Stomach (tissue), 9 donors: ENCODE data around the gene MYO18A. TPM values are rescaled to one million over a fixed set of nuclear protein-coding genes. Genes with fewer than 3 reads are reported as not detected.

ENCODE experiments used
- DNase-seq, 2 donors: peaks; one replicate each; pipeline versions ENCODE4 v3.0.0 to v3.0.0-alpha.2; 2013 to 2019
- H3K27ac ChIP-seq, 5 donors: fragments of 200-600 bp in 4 of 5; sonication (generic) in 4 of 5; one replicate each; pipeline ENCODE4 v1.5.1; 2013 to 2019; ENCODE audit warnings: mild to moderate bottlenecking in 1 of 5, moderate library complexity in 1 of 5
- H3K27me3 ChIP-seq, 3 donors: fragments of 200-600 bp; sonication (generic); one replicate each; pipeline ENCODE4 v1.5.1; 2017 to 2019; ENCODE audit warnings: mixed run types in 1 of 3
- H3K36me3 ChIP-seq, 4 donors: fragments of 200-600 bp; sonication (generic); 1 replicate in 3 of 4; 2 replicates in 1 of 4; pipeline ENCODE4 v1.5.1; 2016 to 2019
- H3K4me1 ChIP-seq, 4 donors: fragments of 200-600 bp; sonication (generic); one replicate each; pipeline ENCODE4 v1.5.1; 2016 to 2019
- H3K4me3 ChIP-seq, 4 donors: fragments of 200-600 bp; sonication (generic) in 3 of 4; one replicate each; pipeline ENCODE4 v1.5.1; 2016 to 2019; ENCODE audit warnings: mild to moderate bottlenecking in 1 of 4
- H3K9me3 ChIP-seq, 4 donors: fragments of 200-600 bp; sonication (generic); one replicate each; pipeline ENCODE4 v1.5.1; 2016 to 2019
- CTCF ChIP-seq, 7 experiments: fragments of 450-650 bp in 4 of 7; fragments of 200-600 bp in 3 of 7; sonication (generic) in 3 of 7; IDR thresholded peaks; one replicate each; pipeline ENCODE4 v1.5.1; 2016 to 2019; ENCODE audit warnings: antibody characterized with exemption in 7 of 7, control low read depth in 2 of 7, mild to moderate bottlenecking in 1 of 7
- EP300 ChIP-seq: sonication (generic); formaldehyde crosslinking; IDR thresholded peaks from one replicate; pipeline ENCODE4 v1.6.1; 2017; ENCODE audit warnings: antibody characterized with exemption
- POLR2A ChIP-seq, 4 donors: fragments of 450-650 bp; IDR thresholded peaks; one replicate each; pipeline ENCODE4 v1.6.1; 2016; ENCODE audit warnings: antibody characterized with exemption in 4 of 4, control low read depth in 2 of 4, mild to moderate bottlenecking in 1 of 4, moderate library complexity in 1 of 4
- POLR2AphosphoS5 ChIP-seq, 3 donors: sonication (generic); formaldehyde crosslinking; IDR thresholded peaks; one replicate each; pipeline ENCODE4 v1.6.1; 2016; ENCODE audit warnings: antibody characterized with exemption in 3 of 3
- WGBS, 5 donors: extraction: QIAGEN DNeasy Blood & Tissue Kit in 3 of 5; methylation state at CpG; one replicate each; pipeline versions ENCODE4 v1.1.5 to v1.1.7; 2013 to 2018; 5-methylcytosine and 5-hydroxymethylcytosine counted together
- intact Hi-C: fragments of 100-400 bp; cut with DNase I; formaldehyde crosslinking; loops from one replicate; pipeline ENCODE4 v1.15.1; 2023; ENCODE audit warnings: low total_unique reads
- polyA plus RNA-seq, 3 donors: library from polyadenylated mRNA; stranded (reverse); fragments of 200-250 nt; gene quantifications; one replicate each; pipeline ENCODE4 v1.2.3, GENCODE V29; 2013
- total RNA-seq, 5 donors: library from RNA; depleted of rRNA; stranded (reverse); fragments of >200 nt; gene quantifications; one replicate each; pipeline versions ENCODE4 v1.1.0 to v1.2.3, GENCODE V29; 2014 to 2016
- donor health status: healthy with polysubstance abuse.
- donor health status: Bipolar disorder and iron deficiency.
- donor health status: healthy.

MYO18A gene
- total and polyA plus RNA-seq, 8 donors: 16.5 to 305 (median 55.5) TPM

- Histone ChIP-seq H3K9me3 (no peaks in the 10 kb centered on the region), H3K36me3 (peaks cover 11 to 33% (median 31%) of the 10 kb centered on the region in 4 donors), H3K27ac (no peak overlapping the region), H3K4me1 (peaks cover 17 to 44% (median 32%) of the 10 kb centered on the region in 4 donors), H3K4me3 (no peak overlapping the region), H3K27me3 (no peaks in the 10 kb centered on the region)
- WGBS, 5 donors: 56 to 81% (median 65%) methylated on average over 4 of the region's 4 CpGs
- intact Hi-C loops: no loop called here
- DNase-seq: no peak
- no peak for TF ChIP-seq POLR2A (IDR thresholded peaks at IDR 0.05)
- TF ChIP-seq EP300: no peak
- peak in 1 of 3 donors; percentile 5 for TF ChIP-seq POLR2AphosphoS5 (IDR thresholded peaks at IDR 0.05)
- TF ChIP-seq CTCF (IDR thresholded peaks at IDR 0.05): no peak
Measured at GRCh38 chr17:29167393-29168078, 12.7 kb downstream of the MYO18A start.

GRCh38 chr17:29166507-29166887 is 13.7 kb downstream of the MYO18A start:
- Histone ChIP-seq H3K27me3 (no peaks in the 10 kb centered on the region), H3K4me3 (no peak overlapping the region), H3K9me3 (no peaks in the 10 kb centered on the region), H3K27ac (no peak overlapping the region), H3K4me1 (peaks cover 17 to 47% (median 34%) of the 10 kb centered on the region in 4 donors), H3K36me3 (peaks cover 11 to 33% (median 31%) of the 10 kb centered on the region in 4 donors)
- intact Hi-C loops: no loop called here
- TF ChIP-seq CTCF (IDR thresholded peaks at IDR 0.05): no peak
- TF ChIP-seq EP300: no peak
- TF ChIP-seq POLR2AphosphoS5 (IDR thresholded peaks at IDR 0.05): no peak
- no peak for TF ChIP-seq POLR2A (IDR thresholded peaks at IDR 0.05)
- DNase-seq: no peak
- WGBS, 5 donors: 96 to 98% (median 97%) methylated on average over 16 to 21 of the region's 21 CpGs

- peaks cover 11 to 33% (median 31%) of the 10 kb centered on the region in 4 donors for H3K36me3 ChIP-seq
- H3K9me3 ChIP-seq: no peaks in the 10 kb centered on the region
- no peaks in the 10 kb centered on the region for H3K27me3 ChIP-seq
- 91 to 95% (median 94%) methylated on average over 11 to 32 of the region's 32 CpGs for WGBS, 5 donors
- intact Hi-C loops: no loop called here
- DNase-seq: no peak
- no peak for TF ChIP-seq POLR2AphosphoS5 (IDR thresholded peaks at IDR 0.05)
- no peak for TF ChIP-seq CTCF (IDR thresholded peaks at IDR 0.05)
- no peak for TF ChIP-seq EP300
- TF ChIP-seq POLR2A (IDR thresholded peaks at IDR 0.05): no peak
- no peak overlapping the region for H3K27ac ChIP-seq
- H3K4me3 ChIP-seq: no peak overlapping the region
- H3K4me1 ChIP-seq: peaks cover 18 to 49% (median 36%) of the 10 kb centered on the region in 4 donors
Measured at GRCh38 chr17:29165800-29166506, 14.2 kb downstream of the MYO18A start.

- H3K4me3 ChIP-seq: no peak overlapping the region
- WGBS, 5 donors: 71 to 96% (median 90%) methylated on average over 2 to 3 of the region's 3 CpGs
- H3K27ac ChIP-seq: no peak overlapping the region
- H3K9me3 ChIP-seq: no peaks in the 10 kb centered on the region
- H3K4me1 ChIP-seq: peaks cover 23 to 56% (median 42%) of the 10 kb centered on the region in 4 donors
- no peaks in the 10 kb centered on the region for H3K27me3 ChIP-seq
- intact Hi-C loops: no loop called here
- H3K36me3 ChIP-seq: peaks cover 11 to 33% (median 31%) of the 10 kb centered on the region in 4 donors
- DNase-seq: no peak
- TF ChIP-seq CTCF (IDR thresholded peaks at IDR 0.05) (no peak), EP300 (no peak), POLR2AphosphoS5 (IDR thresholded peaks at IDR 0.05) (no peak), POLR2A (IDR thresholded peaks at IDR 0.05) (no peak)
Measured at GRCh38 chr17:29165261-29165660, 14.9 kb downstream of the MYO18A start.
